ENCODE results near the gene ADGRF3.

GRCh38 chr2:26309921-26310320 is 36.7 kb downstream of the ADGRF3 start:
- TF ChIP-seq TAF1 (IDR thresholded peaks at IDR 0.05; ENCODE audit: borderline replicate concordance, low read depth, low read length) (no peak), JUND (IDR thresholded peaks at IDR 0.05; ENCODE audit: low read depth, low read length) (no peak), ZZZ3 (IDR thresholded peaks at IDR 0.05; ENCODE audit: control insufficient read depth, insufficient read length, low read depth) (no peak), SIN3A (IDR thresholded peaks at IDR 0.05; ENCODE audit: low read depth, low read length) (no peak), RELA (IDR thresholded peaks at IDR 0.05; ENCODE audit: borderline replicate concordance, partially characterized antibody) (no peak), POLR2A (IDR thresholded peaks at IDR 0.05; ENCODE audit: low read depth, low read length) (no peak), KAT2A (conservative IDR thresholded peaks at IDR 0.05; ENCODE audit: control insufficient read depth, low read depth, low read length) (no peak), TCF3 (IDR thresholded peaks at IDR 0.05; ENCODE audit: borderline replicate concordance, insufficient read depth, low read depth, low read length) (no peak), HCFC1 (IDR thresholded peaks at IDR 0.05; ENCODE audit: low read length) (no peak), NFYA (IDR thresholded peaks at IDR 0.05; ENCODE audit: borderline replicate concordance, low read depth, low read length) (no peak), DPF2 (IDR thresholded peaks at IDR 0.05) (no peak), SRF (IDR thresholded peaks at IDR 0.05; ENCODE audit: low read depth in 2 of 2, low read length in 2 of 2) (no peak)

Measured in GM12878 (cell line).